HG03571 (cell line): ENCODE results near the gene ECI1.
"Not testable (repeated sequence)": the region's sequence is repeated elsewhere in the genome, so short reads cannot be mapped to it uniquely, and the experiment has no call there.

Experiments
- ATAC-seq: cut with Tn5 transposase; IDR thresholded peaks from one replicate; pipeline ENCODE4 v1.9.1; 2021; ENCODE audit not compliant: unreplicated experiment

Gene ECI1

GRCh38 chr16:2256531-2257140 is 5.2 kb upstream of the ECI1 start:
- no peak for ATAC-seq

- no peak for ATAC-seq
Measured at GRCh38 chr16:2253293-2253692, 1.9 kb upstream of the ECI1 start.

GRCh38 chr16:2252806-2253148 is 1.4 kb upstream of the ECI1 start:
- no peak for ATAC-seq

GRCh38 chr16:2250652-2251295 is 613 bp downstream of the ECI1 start:
- no peak for ATAC-seq

GRCh38 chr16:2246301-2246885 is 5.0 kb downstream of the ECI1 start:
- no peak for ATAC-seq

GRCh38 chr16:2244926-2245795 is 6.2 kb downstream of the ECI1 start:
- ATAC-seq: no peak

GRCh38 chr16:2244301-2244700 is 7.1 kb downstream of the ECI1 start:
- ATAC-seq: no peak

GRCh38 chr16:2243781-2244180 is 7.6 kb downstream of the ECI1 start:
- no peak for ATAC-seq

GRCh38 chr16:2243031-2243528 is 8.3 kb downstream of the ECI1 start:
- ATAC-seq: no peak

- ATAC-seq: no peak
Measured at GRCh38 chr16:2242598-2242997, 8.8 kb downstream of the ECI1 start.

GRCh38 chr16:2240331-2240730 is 11.1 kb downstream of the ECI1 start:
- not testable (repeated sequence) for ATAC-seq

GRCh38 chr16:2238838-2239675 is 12.3 kb downstream of the ECI1 start:
- ATAC-seq: no peak

GRCh38 chr16:2238150-2238837 is 13.1 kb downstream of the ECI1 start:
- ATAC-seq: no peak

GRCh38 chr16:2237493-2238149 is 13.8 kb downstream of the ECI1 start:
- no peak for ATAC-seq

- ATAC-seq: no peak
Measured at GRCh38 chr16:2237102-2237482, 14.3 kb downstream of the ECI1 start.

GRCh38 chr16:2236337-2237101 is 14.9 kb downstream of the ECI1 start, which contains the start of gene DNASE1L2:
Gene DNASE1L2, plus strand, starts transcription at chr16:2236444. Its CDS starts 373 bp downstream, at chr16:2236817.
- no peak for ATAC-seq

- ATAC-seq: no peak
Measured at GRCh38 chr16:2235695-2236336, 15.6 kb downstream of the ECI1 start.

- no peak for ATAC-seq
Measured at GRCh38 chr16:2235234-2235651, 16.1 kb downstream of the ECI1 start.
